Astrocyte (in vitro differentiated cells and primary cell): ENCODE data around the gene KIFC1. TPM values are rescaled to one million over a fixed set of nuclear protein-coding genes. Genes with fewer than 3 reads are reported as not detected.

Experiments used
- DNase-seq: peaks from one replicate; pipeline ENCODE4 v3.0.0-alpha.2; 2010; ENCODE audit warnings: low read depth
- FAIRE-seq: peaks from 2 replicates; lab custom pipeline; 2011; peaks lifted over from hg19 to GRCh38; lab: Jason Lieb, UNC
- H2AFZ ChIP-seq: 2 replicates; pipeline ENCODE4 v1.6.0; 2012; ENCODE audit warnings: low read depth, low read length, inconsistent platforms
- H3K27ac ChIP-seq: 2 replicates; pipeline ENCODE4 v1.5.1; 2011; ENCODE audit warnings: low read depth, low read length, inconsistent platforms
- H3K27me3 ChIP-seq: 2 replicates; pipeline ENCODE4 v1.6.0; 2011; ENCODE audit warnings: low read length, inconsistent platforms; ENCODE audit not compliant: insufficient read depth
- H3K36me3 ChIP-seq: 2 replicates; pipeline ENCODE4 v1.5.1; 2011; ENCODE audit warnings: low read length, inconsistent platforms; ENCODE audit not compliant: insufficient read depth
- H3K4me1 ChIP-seq: 2 replicates; pipeline ENCODE4 v1.5.1; 2011; ENCODE audit warnings: low read length, inconsistent platforms; ENCODE audit not compliant: insufficient read depth
- H3K4me2 ChIP-seq: 2 replicates; pipeline ENCODE4 v1.6.0; 2012; ENCODE audit warnings: low read length, inconsistent platforms
- H3K4me3 ChIP-seq: 2 replicates; pipeline ENCODE4 v1.5.1; 2011; ENCODE audit warnings: low read depth, mild to moderate bottlenecking, low read length, inconsistent platforms; ENCODE audit not compliant: insufficient read depth
- H3K79me2 ChIP-seq: 2 replicates; pipeline ENCODE4 v1.6.0; 2012; ENCODE audit warnings: mild to moderate bottlenecking, low read length, inconsistent platforms; ENCODE audit not compliant: insufficient read depth
- H3K9ac ChIP-seq: 2 replicates; pipeline ENCODE4 v1.6.0; 2012; ENCODE audit warnings: mild to moderate bottlenecking, low read length, inconsistent platforms
- H3K9me3 ChIP-seq: 2 replicates; pipeline ENCODE4 v1.5.1; 2012; ENCODE audit warnings: low read depth, mild to moderate bottlenecking, low read length, inconsistent platforms; ENCODE audit not compliant: insufficient read depth
- H4K20me1 ChIP-seq: 2 replicates; pipeline ENCODE4 v1.6.0; 2012; ENCODE audit warnings: low read length, inconsistent platforms; ENCODE audit not compliant: insufficient read depth
- H3K27ac Mint-ChIP-seq: one replicate; pipeline ENCODE4 v1.8.0; 2021; ENCODE audit warnings: mild to moderate bottlenecking, mixed read lengths; ENCODE audit not compliant: unreplicated experiment
- H3K27me3 Mint-ChIP-seq: one replicate; pipeline ENCODE4 v1.8.0; 2021; ENCODE audit warnings: low read depth, mixed read lengths; ENCODE audit not compliant: unreplicated experiment
- H3K36me3 Mint-ChIP-seq: one replicate; pipeline ENCODE4 v1.8.0; 2021; ENCODE audit warnings: low read depth, mixed read lengths; ENCODE audit not compliant: unreplicated experiment
- H3K4me1 Mint-ChIP-seq: one replicate; pipeline ENCODE4 v1.8.0; 2021; ENCODE audit warnings: low read depth, mixed read lengths; ENCODE audit not compliant: unreplicated experiment
- H3K4me3 Mint-ChIP-seq: one replicate; pipeline ENCODE4 v1.8.0; 2021; ENCODE audit warnings: mild to moderate bottlenecking, moderate library complexity, mixed read lengths; ENCODE audit not compliant: unreplicated experiment
- H3K9me3 Mint-ChIP-seq: one replicate; pipeline ENCODE4 v1.8.0; 2021; ENCODE audit warnings: mild to moderate bottlenecking, mixed read lengths; ENCODE audit not compliant: unreplicated experiment
- CTCF ChIP-seq: IDR thresholded peaks from 2 replicates; pipeline ENCODE4 v1.5.1; 2011; ENCODE audit warnings: low read depth, mild to moderate bottlenecking, inconsistent platforms, low read length, moderate library complexity; ENCODE audit not compliant: insufficient read depth
- EZH2 ChIP-seq: IDR thresholded peaks from 2 replicates; pipeline ENCODE4 v1.6.1; 2012; ENCODE audit warnings: mild to moderate bottlenecking, low read length, inconsistent platforms; ENCODE audit not compliant: insufficient read depth
- total RNA-seq: library from RNA; stranded (reverse); gene quantifications from 2 replicates; pipeline ENCODE4 v1.2.1, GENCODE V29; 2021

Gene KIFC1
- total RNA-seq, 1 donor from 2014 or later, result 4.2 TPM

GRCh38 chr6:33411632-33412005 is 20.0 kb downstream of the KIFC1 start:
- peaks cover 11% of the 10 kb centered on the region for H3K36me3 Mint-ChIP-seq

GRCh38 chr6:33412140-33413009 is 20.8 kb downstream of the KIFC1 start:
- no peak overlapping the region for H3K27ac ChIP-seq
- peak overlapping the region; percentile 81 for H3K27ac Mint-ChIP-seq
- peaks cover 8% of the 10 kb centered on the region for H3K36me3 ChIP-seq
- peaks cover 48% of the 10 kb centered on the region for H3K79me2 ChIP-seq
- peaks cover 19% of the 10 kb centered on the region for H3K4me1 Mint-ChIP-seq
- peaks cover 17% of the 10 kb centered on the region for H3K4me1 ChIP-seq
- FAIRE-seq, result no peak
- DNase-seq, result no peak
- no peak for TF ChIP-seq CTCF
- no peak for TF ChIP-seq EZH2
- no peak overlapping the region for H2AFZ ChIP-seq
- peaks cover 11% of the 10 kb centered on the region for H3K36me3 Mint-ChIP-seq
- no peak overlapping the region for H3K9ac ChIP-seq
- peak overlapping the region; percentile 93 for H3K4me2 ChIP-seq
- peak overlapping the region; percentile 88 for H3K4me3 Mint-ChIP-seq
- H3K4me3 ChIP-seq, result no peak overlapping the region
- H3K27me3 ChIP-seq, result no peaks in the 10 kb centered on the region
- no peaks in the 10 kb centered on the region for H3K9me3 ChIP-seq
- H4K20me1 ChIP-seq, result peaks cover 48% of the 10 kb centered on the region
- no peaks in the 10 kb centered on the region for H3K9me3 Mint-ChIP-seq
- H3K27me3 Mint-ChIP-seq, result no peaks in the 10 kb centered on the region

More at GRCh38 chr6:33411632-33412005, 20.0 kb downstream of the KIFC1 start:
- H3K36me3 ChIP-seq, result peaks cover 8% of the 10 kb centered on the region
- Mint-ChIP-seq H3K4me3 (peak overlapping the region; percentile 88), H3K4me1 (peaks cover 19% of the 10 kb centered on the region), H3K27ac (peak overlapping the region; percentile 82), H3K27me3 (no peaks in the 10 kb centered on the region), H3K9me3 (no peaks in the 10 kb centered on the region)
- H3K4me2 ChIP-seq, result peak overlapping the region; percentile 93
- no peak for DNase-seq
- peak overlapping the region; percentile 72 for H3K4me3 ChIP-seq
- no peak for FAIRE-seq
- TF ChIP-seq EZH2 (no peak), CTCF (no peak)
- peaks cover 45% of the 10 kb centered on the region for H4K20me1 ChIP-seq
- H3K9ac ChIP-seq, result peak overlapping the region; percentile 89
- H3K27me3 ChIP-seq, result no peaks in the 10 kb centered on the region
- no peak overlapping the region for H2AFZ ChIP-seq
- peaks cover 14% of the 10 kb centered on the region for H3K4me1 ChIP-seq
- no peaks in the 10 kb centered on the region for H3K9me3 ChIP-seq
- peak overlapping the region; percentile 84 for H3K27ac ChIP-seq
- H3K79me2 ChIP-seq, result peaks cover 40% of the 10 kb centered on the region
